Thyroid gland (tissue), 4 donors: ENCODE measurements around the gene PANX1.

Source experiments
- POLR2A ChIP-seq, 2 donors: fragments of 450-650 bp; IDR thresholded peaks; one replicate each; pipeline ENCODE4 v1.6.1; 2017; ENCODE audit warnings: antibody characterized with exemption in 2 of 2, mild to moderate bottlenecking in 2 of 2, moderate library complexity in 1 of 2
- TF ChIP-seq, protein P1 (sequence below), 6 experiments: fragments of 200-600 bp in 3 of 6; fragments of 450-650 bp in 3 of 6; sonication (generic) in 3 of 6; IDR thresholded peaks; one replicate each; pipeline ENCODE4 v1.5.1; 2016 to 2019; ENCODE audit warnings: antibody characterized with exemption in 6 of 6, mild to moderate bottlenecking in 2 of 6, inconsistent platforms in 1 of 6, moderate library complexity in 1 of 6

DNA sequence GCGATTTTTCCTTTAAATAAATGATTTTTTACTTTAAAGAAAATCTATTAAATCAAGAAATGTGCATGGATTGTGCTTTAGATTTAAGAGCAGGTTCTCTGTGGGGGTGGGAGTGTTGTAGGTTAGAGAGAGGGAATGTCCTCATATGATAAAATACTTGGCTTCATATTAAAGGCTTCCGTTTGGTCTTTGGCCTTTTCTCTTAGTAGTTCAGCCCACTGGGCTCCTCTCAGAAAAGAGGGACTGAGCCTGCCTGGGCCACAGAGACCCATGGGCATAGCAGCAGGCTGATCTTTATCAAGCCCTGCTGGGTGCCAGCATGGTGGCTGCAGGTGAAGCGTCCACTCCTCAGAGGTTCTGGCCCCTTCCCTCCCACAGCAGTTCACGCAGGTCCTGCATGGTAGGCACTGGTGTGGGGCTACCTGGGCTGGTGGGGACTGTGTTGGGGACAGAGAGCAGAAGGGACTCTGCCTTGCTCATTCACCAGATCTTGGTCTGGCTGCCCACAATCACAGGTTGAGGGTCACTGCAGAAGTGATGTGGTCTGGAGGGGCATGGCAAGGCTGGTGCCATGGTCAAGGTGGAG is 4.3 kb downstream of the PANX1 start:
- TF ChIP-seq, protein P1, sequence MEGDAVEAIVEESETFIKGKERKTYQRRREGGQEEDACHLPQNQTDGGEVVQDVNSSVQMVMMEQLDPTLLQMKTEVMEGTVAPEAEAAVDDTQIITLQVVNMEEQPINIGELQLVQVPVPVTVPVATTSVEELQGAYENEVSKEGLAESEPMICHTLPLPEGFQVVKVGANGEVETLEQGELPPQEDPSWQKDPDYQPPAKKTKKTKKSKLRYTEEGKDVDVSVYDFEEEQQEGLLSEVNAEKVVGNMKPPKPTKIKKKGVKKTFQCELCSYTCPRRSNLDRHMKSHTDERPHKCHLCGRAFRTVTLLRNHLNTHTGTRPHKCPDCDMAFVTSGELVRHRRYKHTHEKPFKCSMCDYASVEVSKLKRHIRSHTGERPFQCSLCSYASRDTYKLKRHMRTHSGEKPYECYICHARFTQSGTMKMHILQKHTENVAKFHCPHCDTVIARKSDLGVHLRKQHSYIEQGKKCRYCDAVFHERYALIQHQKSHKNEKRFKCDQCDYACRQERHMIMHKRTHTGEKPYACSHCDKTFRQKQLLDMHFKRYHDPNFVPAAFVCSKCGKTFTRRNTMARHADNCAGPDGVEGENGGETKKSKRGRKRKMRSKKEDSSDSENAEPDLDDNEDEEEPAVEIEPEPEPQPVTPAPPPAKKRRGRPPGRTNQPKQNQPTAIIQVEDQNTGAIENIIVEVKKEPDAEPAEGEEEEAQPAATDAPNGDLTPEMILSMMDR (IDR thresholded peaks at IDR 0.05): no peak
- no peak for TF ChIP-seq POLR2A (IDR thresholded peaks at IDR 0.05)
